Osteocyte (in vitro differentiated cells): Measurements from ENCODE around the gene FIBP. TPM values are rescaled to one million over a fixed set of nuclear protein-coding genes. Genes with fewer than 3 reads are reported as not detected.

Experiments
- DNase-seq: peaks from one replicate; pipeline ENCODE4 v3.0.0; 2021; ENCODE audit warnings: mixed read lengths; ENCODE audit not compliant: unreplicated experiment; ENCODE audit errors: extremely low spot score
- H3K27ac Mint-ChIP-seq: one replicate; pipeline ENCODE4 v1.8.0; 2021; ENCODE audit warnings: mild to moderate bottlenecking, mixed read lengths; ENCODE audit not compliant: unreplicated experiment
- H3K27me3 Mint-ChIP-seq: one replicate; pipeline ENCODE4 v1.8.0; 2021; ENCODE audit warnings: mixed read lengths; ENCODE audit not compliant: unreplicated experiment
- H3K36me3 Mint-ChIP-seq: one replicate; pipeline ENCODE4 v1.8.0; 2021; ENCODE audit warnings: mixed read lengths; ENCODE audit not compliant: unreplicated experiment
- H3K4me1 Mint-ChIP-seq: one replicate; pipeline ENCODE4 v1.8.0; 2021; ENCODE audit warnings: mixed read lengths; ENCODE audit not compliant: unreplicated experiment
- H3K4me3 Mint-ChIP-seq: one replicate; pipeline ENCODE4 v1.8.0; 2021; ENCODE audit warnings: mild to moderate bottlenecking, moderate library complexity, mixed read lengths; ENCODE audit not compliant: unreplicated experiment
- H3K9me3 Mint-ChIP-seq: one replicate; pipeline ENCODE4 v1.8.0; 2021; ENCODE audit warnings: mixed read lengths; ENCODE audit not compliant: unreplicated experiment
- total RNA-seq: library from RNA; stranded (reverse); gene quantifications from 2 replicates; pipeline ENCODE4 v1.2.1, GENCODE V29; 2021
- TF ChIP-seq, protein P1 (sequence below): fragments of 200-600 bp; sonication (generic); IDR thresholded peaks from 2 replicates; pipeline ENCODE4 v1.5.0; 2021; ENCODE audit warnings: antibody characterized with exemption, mild to moderate bottlenecking, moderate library complexity

FIBP gene
- total RNA-seq, 1 donor from 2014 or later, result 92.4 TPM

DNA sequence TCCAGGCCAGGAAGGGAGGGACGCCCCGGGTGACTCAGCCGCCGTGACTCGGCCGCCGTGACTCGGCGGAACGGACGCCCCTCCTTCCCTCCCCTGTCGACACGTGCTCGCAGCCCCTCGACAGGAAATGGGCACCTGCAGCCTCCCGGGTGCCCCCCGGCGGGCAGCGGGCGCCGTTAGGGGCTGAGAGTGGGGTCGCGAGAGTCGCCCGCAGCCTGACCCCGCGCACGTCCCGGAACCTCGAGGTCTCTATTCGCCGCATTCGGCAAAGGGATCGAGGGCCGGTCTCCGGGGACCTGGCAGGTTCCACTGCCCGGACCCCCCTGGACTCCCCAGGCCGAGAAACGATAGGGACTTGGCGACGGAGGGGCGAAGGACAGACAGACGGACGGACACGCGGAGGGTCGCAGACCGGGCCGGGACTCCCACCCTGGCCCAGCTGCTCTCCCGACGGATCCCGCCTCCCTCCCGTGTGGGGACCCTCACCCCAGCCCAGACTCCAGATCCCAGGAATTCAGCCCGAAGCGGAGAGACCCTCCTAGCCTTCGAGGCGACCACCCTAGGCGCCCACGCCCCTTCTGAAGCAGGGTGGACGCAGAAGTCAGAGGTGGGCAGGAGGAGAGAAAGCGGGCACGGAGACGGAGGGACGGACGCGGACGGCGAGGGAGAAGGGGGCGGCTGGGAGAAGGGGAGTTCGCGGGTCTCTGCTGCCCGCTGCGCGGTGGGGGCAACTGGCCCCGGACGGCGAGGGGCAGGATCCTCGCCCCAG lies 11.3 kb upstream of the FIBP start:
- H3K27ac Mint-ChIP-seq, result peak overlapping the region; percentile 82
- H3K9me3 Mint-ChIP-seq, result no peaks in the 10 kb centered on the region
- peak overlapping the region; percentile 90 for H3K4me3 Mint-ChIP-seq
- DNase-seq, result peak; percentile 91
- H3K27me3 Mint-ChIP-seq, result no peaks in the 10 kb centered on the region
- peaks cover 2% of the 10 kb centered on the region for H3K36me3 Mint-ChIP-seq
- H3K4me1 Mint-ChIP-seq, result peaks cover 64% of the 10 kb centered on the region
- TF ChIP-seq, protein P1, sequence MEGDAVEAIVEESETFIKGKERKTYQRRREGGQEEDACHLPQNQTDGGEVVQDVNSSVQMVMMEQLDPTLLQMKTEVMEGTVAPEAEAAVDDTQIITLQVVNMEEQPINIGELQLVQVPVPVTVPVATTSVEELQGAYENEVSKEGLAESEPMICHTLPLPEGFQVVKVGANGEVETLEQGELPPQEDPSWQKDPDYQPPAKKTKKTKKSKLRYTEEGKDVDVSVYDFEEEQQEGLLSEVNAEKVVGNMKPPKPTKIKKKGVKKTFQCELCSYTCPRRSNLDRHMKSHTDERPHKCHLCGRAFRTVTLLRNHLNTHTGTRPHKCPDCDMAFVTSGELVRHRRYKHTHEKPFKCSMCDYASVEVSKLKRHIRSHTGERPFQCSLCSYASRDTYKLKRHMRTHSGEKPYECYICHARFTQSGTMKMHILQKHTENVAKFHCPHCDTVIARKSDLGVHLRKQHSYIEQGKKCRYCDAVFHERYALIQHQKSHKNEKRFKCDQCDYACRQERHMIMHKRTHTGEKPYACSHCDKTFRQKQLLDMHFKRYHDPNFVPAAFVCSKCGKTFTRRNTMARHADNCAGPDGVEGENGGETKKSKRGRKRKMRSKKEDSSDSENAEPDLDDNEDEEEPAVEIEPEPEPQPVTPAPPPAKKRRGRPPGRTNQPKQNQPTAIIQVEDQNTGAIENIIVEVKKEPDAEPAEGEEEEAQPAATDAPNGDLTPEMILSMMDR, result no peak

DNA sequence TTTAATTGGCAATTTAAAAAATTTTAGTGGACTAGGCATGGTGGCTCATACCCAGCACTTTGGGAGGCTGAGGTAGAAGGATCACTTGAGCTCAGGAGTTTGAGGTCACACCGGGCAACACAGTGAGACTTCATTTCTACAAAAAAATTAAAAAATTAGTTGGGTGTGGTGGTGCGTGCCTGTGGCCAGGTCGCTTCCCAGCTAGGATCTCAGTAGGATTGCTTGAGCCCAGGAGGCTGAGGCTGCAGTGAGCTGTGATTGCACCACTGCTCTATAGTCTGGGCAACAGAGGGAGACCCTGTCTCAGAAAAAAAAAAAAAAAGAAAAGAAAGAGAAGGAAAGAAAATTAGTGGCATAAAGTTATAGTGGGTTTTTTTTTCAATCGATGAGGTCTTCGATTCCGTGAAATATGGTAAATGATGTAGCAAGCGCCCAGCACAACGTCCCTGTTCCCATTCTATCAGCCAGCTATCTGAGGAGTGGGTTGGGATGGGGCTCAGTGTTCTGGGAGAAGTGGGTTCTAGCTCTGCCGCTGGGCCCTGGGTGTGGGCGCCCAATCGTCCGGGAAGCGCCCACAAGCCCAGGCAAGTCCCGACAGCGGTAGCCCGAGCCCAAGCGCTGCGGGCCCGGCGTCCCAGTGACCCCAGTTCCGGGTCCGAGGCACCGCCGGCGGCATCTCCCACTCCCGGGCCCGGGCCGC lies 10.5 kb upstream of the FIBP start:
- peak overlapping the region; percentile 90 for H3K4me3 Mint-ChIP-seq
- H3K27me3 Mint-ChIP-seq, result no peaks in the 10 kb centered on the region
- DNase-seq, result no peak
- H3K27ac Mint-ChIP-seq, result peak overlapping the region; percentile 97
- H3K4me1 Mint-ChIP-seq, result peaks cover 63% of the 10 kb centered on the region
- TF ChIP-seq, protein P1, result no peak
- H3K36me3 Mint-ChIP-seq, result peaks cover 2% of the 10 kb centered on the region
- no peaks in the 10 kb centered on the region for H3K9me3 Mint-ChIP-seq

DNA sequence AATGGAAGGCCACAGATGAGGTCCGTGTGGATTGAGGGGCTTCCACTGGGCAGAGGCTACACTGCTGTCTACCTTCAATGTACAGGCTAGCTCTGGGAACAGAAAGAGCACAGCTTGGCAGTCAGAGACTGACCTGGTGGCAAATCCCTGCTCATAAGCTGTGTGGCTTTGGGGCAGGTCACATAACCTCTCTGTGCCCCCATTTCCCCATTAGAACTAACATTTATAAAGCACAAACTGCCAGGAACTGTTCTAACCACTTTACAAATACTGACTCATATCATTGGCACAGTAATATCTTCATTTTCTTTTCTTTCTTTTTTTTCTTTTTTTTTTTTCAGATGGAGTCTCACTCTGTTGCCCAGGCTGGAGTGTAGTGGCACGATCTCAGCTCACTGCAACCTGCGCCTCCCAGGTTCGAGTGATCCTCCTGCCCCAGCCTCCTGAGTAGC lies 8.8 kb upstream of the FIBP start:
- peaks cover 61% of the 10 kb centered on the region for H3K4me1 Mint-ChIP-seq
- peak overlapping the region; percentile 56 for H3K4me3 Mint-ChIP-seq
- no peaks in the 10 kb centered on the region for H3K9me3 Mint-ChIP-seq
- no peak for DNase-seq
- peak overlapping the region; percentile 79 for H3K27ac Mint-ChIP-seq
- H3K36me3 Mint-ChIP-seq, result peaks cover 8% of the 10 kb centered on the region
- TF ChIP-seq, protein P1, result no peak
- H3K27me3 Mint-ChIP-seq, result no peaks in the 10 kb centered on the region

DNA sequence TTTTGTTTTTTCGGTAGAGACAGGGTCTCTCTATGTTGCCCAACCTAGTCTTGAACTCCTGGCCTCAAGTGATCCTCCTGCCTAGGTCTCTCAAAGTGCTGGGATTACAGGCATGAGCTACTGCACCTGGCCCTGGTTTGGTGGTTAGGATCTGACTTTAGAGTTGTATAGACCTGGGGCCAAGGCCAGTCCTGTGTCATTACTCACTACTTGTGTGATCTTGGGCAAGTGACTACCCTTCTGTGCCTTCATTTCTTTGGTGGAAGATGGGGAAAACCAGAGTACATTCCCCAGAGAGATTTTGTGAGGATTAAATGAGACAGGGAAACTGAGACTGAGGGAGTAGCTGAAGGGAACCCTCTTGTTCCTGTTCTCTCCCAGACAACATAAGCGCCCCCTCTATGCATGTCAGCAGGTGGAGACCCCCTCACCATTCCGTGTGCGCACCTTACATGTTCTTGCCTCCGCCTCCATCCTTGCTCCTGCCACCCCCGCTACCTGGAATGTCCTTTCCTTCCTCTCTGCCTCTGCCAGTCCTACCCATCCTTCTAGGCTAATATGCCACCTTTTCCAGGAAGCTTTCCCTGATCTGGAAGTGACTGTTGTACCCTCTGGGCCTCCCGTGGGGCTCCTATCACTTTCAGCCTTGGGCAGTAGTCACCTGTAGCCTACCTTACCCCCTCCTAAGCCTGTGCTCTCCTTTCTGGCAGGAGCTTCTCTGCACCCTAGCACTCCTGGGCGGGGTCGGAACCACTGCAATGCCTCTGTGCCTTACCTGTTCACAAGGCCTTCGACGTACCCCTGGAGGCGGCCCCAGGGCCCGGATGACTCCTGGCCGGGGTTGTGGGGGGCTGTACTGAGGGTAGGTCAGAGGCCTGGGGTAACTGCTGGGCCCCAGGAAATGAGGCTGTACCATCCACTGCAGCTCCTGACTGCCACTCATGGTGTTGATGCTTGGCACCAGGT lies 8.0 kb upstream of the FIBP start:
- Mint-ChIP-seq H3K27me3 (no peaks in the 10 kb centered on the region), H3K36me3 (peaks cover 8% of the 10 kb centered on the region), H3K4me1 (peaks cover 57% of the 10 kb centered on the region), H3K9me3 (no peaks in the 10 kb centered on the region), H3K4me3 (no peak overlapping the region), H3K27ac (peak overlapping the region; percentile 79)
- TF ChIP-seq, protein P1, result no peak
- no peak for DNase-seq
